ENCODE results near the gene ADGRF3.

GRCh38 chr2:26283606-26284005, 63.0 kb downstream of the ADGRF3 start:
- no peak for TF ChIP-seq CTCF (IDR thresholded peaks at IDR 0.05)
- TF ChIP-seq EZH2 (IDR thresholded peaks at IDR 0.05), result no peak
